ENCODE data around the gene RNF182. TPM values are rescaled to one million over a fixed set of nuclear protein-coding genes. Genes with fewer than 3 reads are reported as not detected.

RNF182 gene
- polyA plus RNA-seq, 1 of the 3 experiments (the other 2 are of a cell fraction): 8.0 TPM

DNA sequence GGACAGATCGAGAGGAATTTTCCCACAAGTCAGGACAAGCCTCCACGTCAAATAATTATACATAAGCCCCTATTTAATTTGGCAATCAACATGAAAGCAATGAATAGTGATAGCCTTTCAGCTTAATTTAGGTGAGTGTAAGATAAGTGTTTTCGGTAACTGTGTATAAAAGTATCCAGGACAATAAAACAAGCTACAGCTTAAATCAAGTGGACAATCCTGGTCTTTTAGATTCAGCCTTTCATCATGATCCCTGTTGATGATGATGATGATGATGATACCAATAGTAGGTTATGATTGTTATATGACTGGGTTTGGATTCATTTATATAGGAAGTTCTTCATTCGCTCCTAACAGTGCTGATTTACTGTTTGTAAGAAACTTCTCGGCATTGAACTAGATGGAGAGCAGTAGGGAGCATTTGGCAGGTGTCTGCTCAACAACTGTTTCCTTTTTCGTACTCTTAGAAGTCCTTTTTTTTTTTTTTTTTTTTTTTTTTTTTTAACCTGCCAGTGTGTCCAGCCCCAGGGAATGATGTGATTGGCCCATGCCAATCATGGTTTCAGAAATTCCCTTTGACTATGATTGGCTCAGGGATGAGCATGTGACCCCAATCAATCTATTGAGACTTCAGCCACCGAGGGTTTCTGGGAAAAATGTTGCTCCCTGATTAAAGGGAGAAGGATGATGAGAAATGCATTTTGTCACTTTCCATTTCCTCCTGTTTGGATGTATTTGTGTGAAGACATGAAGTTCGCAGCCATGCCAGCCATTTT lies 11.3 kb upstream of the RNF182 start:
- WGBS (ENCODE audit: low lambda C conversion rate): 76% methylated on average over 8 of the region's 8 CpGs
- H3K79me2 ChIP-seq (ENCODE audit: insufficient read depth): no peaks in the 10 kb centered on the region
- TF ChIP-seq TCF12 (IDR thresholded peaks at IDR 0.05): no peak
- TF ChIP-seq TAF1 (IDR thresholded peaks at IDR 0.05; ENCODE audit: borderline replicate concordance, low read depth, low read length): no peak
- no peak for TF ChIP-seq NRF1 (IDR thresholded peaks at IDR 0.05; ENCODE audit: low read depth, low read length)
- no peak for TF ChIP-seq FOXJ3 (CRISPR knock-in tag; IDR thresholded peaks at IDR 0.05)
- TF ChIP-seq GABPA (IDR thresholded peaks at IDR 0.05; ENCODE audit: low read depth): no peak
- no peak for TF ChIP-seq RCOR1 (IDR thresholded peaks at IDR 0.05; ENCODE audit: low read length)
- TF ChIP-seq TEAD4 (IDR thresholded peaks at IDR 0.05; ENCODE audit: borderline replicate concordance, insufficient read depth): no peak
- no peak for TF ChIP-seq YY1 (IDR thresholded peaks at IDR 0.05; ENCODE audit: low read depth)
- TF ChIP-seq, protein P1, sequence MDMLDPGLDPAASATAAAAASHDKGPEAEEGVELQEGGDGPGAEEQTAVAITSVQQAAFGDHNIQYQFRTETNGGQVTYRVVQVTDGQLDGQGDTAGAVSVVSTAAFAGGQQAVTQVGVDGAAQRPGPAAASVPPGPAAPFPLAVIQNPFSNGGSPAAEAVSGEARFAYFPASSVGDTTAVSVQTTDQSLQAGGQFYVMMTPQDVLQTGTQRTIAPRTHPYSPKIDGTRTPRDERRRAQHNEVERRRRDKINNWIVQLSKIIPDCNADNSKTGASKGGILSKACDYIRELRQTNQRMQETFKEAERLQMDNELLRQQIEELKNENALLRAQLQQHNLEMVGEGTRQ (IDR thresholded peaks at IDR 0.05; ENCODE audit: borderline replicate concordance, low read depth, low read length): no peak
- no peak for TF ChIP-seq EP300 (IDR thresholded peaks at IDR 0.05; ENCODE audit: borderline replicate concordance in 1 of 2, low read depth in 1 of 2, low read length in 1 of 2)
- no peak for TF ChIP-seq RAD21 (IDR thresholded peaks at IDR 0.05; ENCODE audit: low read length)
- no peak for TF ChIP-seq MEF2A (IDR thresholded peaks at IDR 0.05; ENCODE audit: borderline replicate concordance, low read depth)
- TF ChIP-seq SMC3 (IDR thresholded peaks at IDR 0.05; ENCODE audit: low read depth, low read length): no peak
- TF ChIP-seq, protein P2, sequence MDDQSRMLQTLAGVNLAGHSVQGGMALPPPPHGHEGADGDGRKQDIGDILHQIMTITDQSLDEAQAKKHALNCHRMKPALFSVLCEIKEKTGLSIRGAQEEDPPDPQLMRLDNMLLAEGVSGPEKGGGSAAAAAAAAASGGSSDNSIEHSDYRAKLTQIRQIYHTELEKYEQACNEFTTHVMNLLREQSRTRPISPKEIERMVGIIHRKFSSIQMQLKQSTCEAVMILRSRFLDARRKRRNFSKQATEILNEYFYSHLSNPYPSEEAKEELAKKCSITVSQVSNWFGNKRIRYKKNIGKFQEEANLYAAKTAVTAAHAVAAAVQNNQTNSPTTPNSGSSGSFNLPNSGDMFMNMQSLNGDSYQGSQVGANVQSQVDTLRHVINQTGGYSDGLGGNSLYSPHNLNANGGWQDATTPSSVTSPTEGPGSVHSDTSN (IDR thresholded peaks at IDR 0.05): no peak
- no peak for TF ChIP-seq RFX5 (IDR thresholded peaks at IDR 0.05; ENCODE audit: low read length)
- no peak for TF ChIP-seq NFIC (IDR thresholded peaks at IDR 0.05; ENCODE audit: borderline replicate concordance)
- no peak overlapping the region for H3K4me3 ChIP-seq (ENCODE audit: low read depth in 2 of 2, low read length in 1 of 2)
- ChIA-PET CTCF (interaction anchor here (0.7 to 6.1 kb wide), 9 partner anchors 10 to 232 kb away, joined by 3 to 60 read pairs (median 4); partner anchors contain the start of gene RNF182), POLR2A (no interaction called here)
- H3K27me3 ChIP-seq (ENCODE audit: insufficient read depth): no peaks in the 10 kb centered on the region
- H3K4me2 ChIP-seq: no peak overlapping the region
- no peaks in the 10 kb centered on the region for H3K9me3 ChIP-seq
- no peak overlapping the region for H3K9ac ChIP-seq
- no peaks in the 10 kb centered on the region for H3F3A ChIP-seq (replicated peaks; ENCODE audit: insufficient read depth)
- H4K20me1 ChIP-seq (ENCODE audit: insufficient read depth): no peaks in the 10 kb centered on the region
- H3K27ac ChIP-seq (ENCODE audit: low read depth in 2 of 2, low read length in 1 of 2): no peak overlapping the region
- H3K36me3 ChIP-seq (replicated peaks in 1 of 2; ENCODE audit: control insufficient read depth in 1 of 2, insufficient read depth in 2 of 2, low read length in 1 of 2): no peaks in the 10 kb centered on the region
- H3K4me1 ChIP-seq (ENCODE audit: control insufficient read depth in 1 of 2, insufficient read depth in 2 of 2, low read depth in 1 of 2, low read length in 1 of 2): peaks cover 8 to 16% of the 10 kb centered on the region in 2 experiments; a peak in 2 of 4 replicates
- H3K9me2 ChIP-seq: no peaks in the 10 kb centered on the region
- no peak overlapping the region for H2AFZ ChIP-seq (ENCODE audit: low read depth)
- DNase-seq: no peak

DNA sequence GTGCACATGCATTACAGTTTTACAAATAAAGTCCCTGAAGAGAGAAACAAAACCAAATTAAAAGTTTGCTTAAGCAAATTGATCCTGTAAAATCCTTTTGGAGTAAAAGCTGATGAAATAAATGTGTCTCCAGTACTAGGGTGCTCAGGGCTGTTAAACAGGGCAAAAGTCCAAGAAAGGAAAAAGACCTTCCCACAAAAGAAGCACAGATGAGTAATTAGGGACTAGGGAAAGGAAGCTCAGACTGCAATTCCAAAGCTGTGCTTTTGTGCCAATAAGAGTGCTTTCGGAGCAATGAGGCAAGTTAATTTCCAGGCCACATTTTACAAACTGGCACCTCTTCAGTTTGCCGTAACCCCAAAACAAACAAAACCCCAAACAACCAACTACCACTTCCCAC lies 10.4 kb upstream of the RNF182 start:
- Histone ChIP-seq H3K4me2 (no peak overlapping the region), H3F3A (replicated peaks; ENCODE audit: insufficient read depth) (no peaks in the 10 kb centered on the region), H3K4me3 (ENCODE audit: low read depth in 2 of 2, low read length in 1 of 2) (no peak overlapping the region), H3K4me1 (ENCODE audit: control insufficient read depth in 1 of 2, insufficient read depth in 2 of 2, low read depth in 1 of 2, low read length in 1 of 2) (peaks cover 9 to 16% of the 10 kb centered on the region in 2 experiments; a peak in 2 of 4 replicates), H3K27me3 (ENCODE audit: insufficient read depth) (no peaks in the 10 kb centered on the region), H3K36me3 (replicated peaks in 1 of 2; ENCODE audit: control insufficient read depth in 1 of 2, insufficient read depth in 2 of 2, low read length in 1 of 2) (no peaks in the 10 kb centered on the region), H3K79me2 (ENCODE audit: insufficient read depth) (no peaks in the 10 kb centered on the region), H3K9me2 (no peaks in the 10 kb centered on the region), H3K9ac (no peak overlapping the region), H2AFZ (ENCODE audit: low read depth) (no peak overlapping the region), H3K27ac (ENCODE audit: low read depth in 2 of 2, low read length in 1 of 2) (no peak overlapping the region), H4K20me1 (ENCODE audit: insufficient read depth) (no peaks in the 10 kb centered on the region), H3K9me3 (no peaks in the 10 kb centered on the region)
- 89% methylated on average over 2 of the region's 2 CpGs for WGBS (ENCODE audit: low lambda C conversion rate)
- no peak for DNase-seq
- ChIA-PET POLR2A (no interaction called here), CTCF (interaction anchor here (0.8 to 6.1 kb wide), 7 partner anchors 9 to 231 kb away, joined by 3 to 60 read pairs (median 4); no protein-coding TSS in a partner anchor)
- TF ChIP-seq EZH2phosphoT487 (IDR thresholded peaks at IDR 0.05; ENCODE audit: borderline replicate concordance, low read depth) (no peak), TEAD4 (IDR thresholded peaks at IDR 0.05; ENCODE audit: borderline replicate concordance, insufficient read depth) (no peak), MXI1 (IDR thresholded peaks at IDR 0.05; ENCODE audit: low read depth, low read length) (no peak), RAD21 (IDR thresholded peaks at IDR 0.05; ENCODE audit: low read length) (no peak), FOXJ3 (CRISPR knock-in tag; IDR thresholded peaks at IDR 0.05) (no peak), RCOR1 (IDR thresholded peaks at IDR 0.05; ENCODE audit: low read length) (no peak), SIN3A (IDR thresholded peaks at IDR 0.05; ENCODE audit: borderline replicate concordance, low read depth, low read length) (no peak), FOXM1 (IDR thresholded peaks at IDR 0.05; ENCODE audit: low read depth) (no peak), RFX5 (IDR thresholded peaks at IDR 0.05; ENCODE audit: low read length) (no peak), NFIC (IDR thresholded peaks at IDR 0.05; ENCODE audit: borderline replicate concordance) (no peak)
- TF ChIP-seq, protein P1 (IDR thresholded peaks at IDR 0.05; ENCODE audit: borderline replicate concordance, low read depth, low read length): no peak
